GM19455 (cell line): ENCODE measurements around the gene ENKUR.
"Not testable (repeated sequence)": the region's sequence is repeated elsewhere in the genome, so short reads cannot be mapped to it uniquely, and the experiment has no call there.

Experiments used
- ATAC-seq: cut with Tn5 transposase; IDR thresholded peaks from one replicate; pipeline ENCODE4 v1.9.1; 2021; ENCODE audit not compliant: unreplicated experiment

ENKUR gene

GRCh38 chr10:25024528-25024927, 8.6 kb upstream of the ENKUR start:
- ATAC-seq: no peak

- no peak for ATAC-seq
These were observed 7.3 kb upstream of the ENKUR start for GRCh38 chr10:25023278-25023677.

GRCh38 chr10:25018703-25019102, 2.7 kb upstream of the ENKUR start:
- no peak for ATAC-seq

- ATAC-seq: no peak
These were observed 1.7 kb upstream of the ENKUR start for GRCh38 chr10:25017661-25018060.

- ATAC-seq: peak; percentile 1
These were observed 1.2 kb upstream of the ENKUR start for GRCh38 chr10:25017154-25017590.

GRCh38 chr10:25016376-25017153, 607 bp upstream of the ENKUR start, which contains the start of gene THNSL1:
Gene THNSL1, plus strand, starts transcription at chr10:25016612. Its CDS starts 6,612 bp downstream, at chr10:25023224.
- ATAC-seq: peak; percentile 98

GRCh38 chr10:25014579-25014978, 1.4 kb downstream of the ENKUR start:
- ATAC-seq: no peak

- ATAC-seq: not testable (repeated sequence)
These were observed 4.4 kb downstream of the ENKUR start for GRCh38 chr10:25011591-25011990.

- ATAC-seq: no peak
These were observed 17.9 kb downstream of the ENKUR start for GRCh38 chr10:24998044-24998443.

GRCh38 chr10:24995072-24995471, 20.9 kb downstream of the ENKUR start:
- no peak for ATAC-seq

- no peak for ATAC-seq
These were observed 22.6 kb downstream of the ENKUR start for GRCh38 chr10:24993237-24993958.

GRCh38 chr10:24992512-24993133, 23.3 kb downstream of the ENKUR start:
- ATAC-seq: no peak

GRCh38 chr10:24991298-24991697, 24.7 kb downstream of the ENKUR start:
- ATAC-seq: no peak

GRCh38 chr10:24989867-24990266, 26.1 kb downstream of the ENKUR start:
- ATAC-seq: no peak

- ATAC-seq: no peak
These were observed 26.9 kb downstream of the ENKUR start for GRCh38 chr10:24988831-24989640.

GRCh38 chr10:24984906-24985305, 31.1 kb downstream of the ENKUR start:
- no peak for ATAC-seq

GRCh38 chr10:24983946-24984345, 32.0 kb downstream of the ENKUR start:
- ATAC-seq: no peak

- ATAC-seq: no peak
These were observed 32.8 kb downstream of the ENKUR start for GRCh38 chr10:24983130-24983529.

- no peak for ATAC-seq
These were observed 33.4 kb downstream of the ENKUR start for GRCh38 chr10:24982319-24983112.

GRCh38 chr10:24981161-24981710, 34.7 kb downstream of the ENKUR start:
- no peak for ATAC-seq
